Activated CD4-positive, alpha-beta memory T cell treated with anti-CD3 and anti-CD28 coated beads, Interleukin-2, amount 10 ng/mL, durations not matched to agents 7 days and 5 days (primary cell): ENCODE measurements around the gene CFD. TPM values are rescaled to one million over a fixed set of nuclear protein-coding genes. Genes with fewer than 3 reads are reported as not detected.
A peak's percentile ranks its signal among the peaks of the same experiment; 100 is the strongest.
"Not testable (repeated sequence)": the region's sequence is repeated elsewhere in the genome, so short reads cannot be mapped to it uniquely, and the experiment has no call there.

Experiments
- CTCF ChIA-PET: fragments of 350-600 bp; sonication (Branson Sonifier 250); formaldehyde crosslinking; loops from one replicate; lab custom pipeline; 2021; ENCODE audit warnings: antibody characterized with exemption, inconsistent platforms; lab: Charles Lee
- POLR2A ChIA-PET: fragments of 350-600 bp; sonication (Branson Sonifier 250); formaldehyde crosslinking; loops from one replicate; lab custom pipeline; 2021; ENCODE audit warnings: antibody characterized with exemption; lab: Charles Lee
- DNase-seq: peaks from one replicate; pipeline ENCODE4 v3.0.0-alpha.2; 2020
- H3K27ac Mint-ChIP-seq: one replicate; pipeline ENCODE4 v1.8.0; 2021; ENCODE audit warnings: mild to moderate bottlenecking, mixed read lengths
- H3K27me3 Mint-ChIP-seq: one replicate; pipeline ENCODE4 v1.8.0; 2021; ENCODE audit warnings: mixed read lengths
- H3K36me3 Mint-ChIP-seq: one replicate; pipeline ENCODE4 v1.8.0; 2021; ENCODE audit warnings: low read depth, mixed read lengths
- H3K4me1 Mint-ChIP-seq: one replicate; pipeline ENCODE4 v1.8.0; 2021; ENCODE audit warnings: mixed read lengths
- H3K4me3 Mint-ChIP-seq: one replicate; pipeline ENCODE4 v1.8.0; 2021; ENCODE audit warnings: mild to moderate bottlenecking, mixed read lengths
- H3K9me3 Mint-ChIP-seq: one replicate; pipeline ENCODE4 v1.8.0; 2021; ENCODE audit warnings: mixed read lengths
- total RNA-seq, 2 experiments: library from RNA; stranded (reverse); gene quantifications; one replicate each; pipeline ENCODE4 v1.2.3, GENCODE V29; 2021

The CFD gene
- total RNA-seq, 2 experiments from 2014 or later, result 0.78 to 1.6 TPM

GRCh38 chr19:850221-850978, 9.1 kb upstream of the CFD start:
- POLR2A ChIA-PET, result no interaction called here
- H3K36me3 Mint-ChIP-seq, result no peaks in the 10 kb centered on the region
- CTCF ChIA-PET, result interaction anchor here (0.6 kb wide), 1 partner anchor 125 kb away, joined by 4 read pairs; no protein-coding TSS in a partner anchor
- no peak overlapping the region for H3K4me3 Mint-ChIP-seq
- no peak overlapping the region for H3K27ac Mint-ChIP-seq
- H3K4me1 Mint-ChIP-seq, result no peaks in the 10 kb centered on the region
- H3K27me3 Mint-ChIP-seq, result peaks cover 14% of the 10 kb centered on the region
- no peak for DNase-seq
- H3K9me3 Mint-ChIP-seq, result no peaks in the 10 kb centered on the region

GRCh38 chr19:850979-851335, 8.5 kb upstream of the CFD start:
- Mint-ChIP-seq H3K4me3 (no peak overlapping the region), H3K27me3 (peaks cover 10% of the 10 kb centered on the region), H3K4me1 (no peaks in the 10 kb centered on the region), H3K27ac (no peak overlapping the region), H3K9me3 (no peaks in the 10 kb centered on the region), H3K36me3 (no peaks in the 10 kb centered on the region)
- DNase-seq, result no peak
- CTCF ChIA-PET, result no interaction called here
- POLR2A ChIA-PET, result no interaction called here

GRCh38 chr19:852136-853013, 7.1 kb upstream of the CFD start, which contains the start of gene ELANE:
Gene ELANE (plus strand): TSS chr19:852303. CDS start chr19:852329, 26 bp downstream.
- no peak within 1 kb of the TSS for H3K27ac Mint-ChIP-seq
- H3K27me3 Mint-ChIP-seq, result peaks cover 6% of the 10 kb centered on the region
- no peaks in the 10 kb centered on the region for H3K9me3 Mint-ChIP-seq
- H3K4me1 Mint-ChIP-seq, result peaks cover 2% of the 10 kb centered on the region
- DNase-seq, result no peak
- no peaks in the 10 kb centered on the region for H3K36me3 Mint-ChIP-seq
- POLR2A ChIA-PET, result no interaction called here
- no peak within 1 kb of the TSS for H3K4me3 Mint-ChIP-seq
- CTCF ChIA-PET, result no interaction called here

DNA sequence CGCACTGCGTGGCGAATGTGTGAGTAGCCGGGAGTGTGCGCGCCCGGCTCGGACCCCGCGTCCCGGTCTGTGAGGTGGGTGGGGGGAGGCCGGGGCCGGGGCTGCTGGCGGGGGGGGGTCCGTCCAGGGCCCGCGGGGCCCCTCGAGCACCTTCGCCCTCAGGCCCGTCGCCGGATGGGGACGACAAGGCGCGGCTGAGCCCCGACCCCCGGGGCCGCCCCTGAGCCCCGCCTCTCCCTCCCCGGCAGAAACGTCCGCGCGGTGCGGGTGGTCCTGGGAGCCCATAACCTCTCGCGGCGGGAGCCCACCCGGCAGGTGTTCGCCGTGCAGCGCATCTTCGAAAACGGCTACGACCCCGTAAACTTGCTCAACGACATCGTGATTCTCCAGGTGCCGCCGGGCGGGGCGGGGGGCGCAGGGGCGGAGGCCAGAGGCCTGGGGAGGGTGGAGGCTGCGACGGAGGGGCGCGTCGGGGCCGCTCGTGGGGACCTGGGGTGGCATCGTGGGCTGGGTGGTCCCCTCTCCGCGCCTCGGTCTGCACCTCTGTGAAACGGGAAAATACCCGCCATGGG, 6.4 kb upstream of the CFD start:
- Mint-ChIP-seq H3K9me3 (no peaks in the 10 kb centered on the region), H3K36me3 (no peaks in the 10 kb centered on the region), H3K27me3 (peaks cover 8% of the 10 kb centered on the region), H3K27ac (no peak overlapping the region), H3K4me1 (peaks cover 5% of the 10 kb centered on the region), H3K4me3 (no peak overlapping the region)
- ChIA-PET POLR2A (no interaction called here), CTCF (no interaction called here)
- DNase-seq, result no peak

DNA sequence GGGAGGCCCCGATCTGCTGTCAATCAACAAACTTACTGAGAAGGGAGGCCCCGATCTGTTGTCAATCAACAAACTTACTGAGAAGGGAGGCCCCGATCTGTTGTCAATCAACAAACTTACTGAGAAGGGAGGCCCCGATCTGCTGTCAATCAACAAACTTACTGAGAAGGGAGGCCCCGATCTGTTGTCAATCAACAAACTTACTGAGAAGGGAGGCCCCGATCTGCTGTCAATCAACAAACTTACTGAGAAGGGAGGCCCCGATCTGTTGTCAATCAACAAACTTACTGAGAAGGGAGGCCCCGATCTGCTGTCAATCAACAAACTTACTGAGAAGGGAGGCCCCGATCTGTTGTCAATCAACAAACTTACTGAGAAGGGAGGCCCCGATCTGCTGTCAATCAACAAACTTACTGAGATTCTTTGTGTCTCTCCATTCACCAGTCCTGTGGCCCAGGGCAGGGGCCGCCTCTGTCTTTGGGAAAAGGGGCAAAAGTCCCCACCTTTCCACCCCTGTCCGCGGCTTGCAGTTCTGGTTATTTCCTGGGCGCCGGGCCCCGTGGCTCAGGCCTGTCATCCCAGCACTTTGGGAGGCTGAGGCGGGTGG, 5.7 kb upstream of the CFD start:
- H3K27ac Mint-ChIP-seq, H3K27me3 Mint-ChIP-seq, H3K36me3 Mint-ChIP-seq, H3K4me3 Mint-ChIP-seq, POLR2A ChIA-PET, H3K9me3 Mint-ChIP-seq, DNase-seq, H3K4me1 Mint-ChIP-seq: not testable (repeated sequence)
- CTCF ChIA-PET, result interaction anchor here (0.6 kb wide), 1 partner anchor 52 kb away, joined by 3 read pairs; no protein-coding TSS in a partner anchor

GRCh38 chr19:854549-854948, 4.9 kb upstream of the CFD start:
- DNase-seq, result no peak
- Mint-ChIP-seq H3K27me3 (peaks cover 8% of the 10 kb centered on the region), H3K36me3 (no peaks in the 10 kb centered on the region), H3K27ac (no peak overlapping the region), H3K9me3 (no peaks in the 10 kb centered on the region), H3K4me3 (no peak overlapping the region), H3K4me1 (peaks cover 7% of the 10 kb centered on the region)
- POLR2A ChIA-PET, result interaction anchor here (0.8 kb wide), 1 partner anchor 9 kb away, joined by 6 read pairs; no protein-coding TSS in a partner anchor
- CTCF ChIA-PET, result interaction anchor here (0.6 kb wide), 1 partner anchor 51 kb away, joined by 3 read pairs; no protein-coding TSS in a partner anchor

GRCh38 chr19:855142-855541, 4.3 kb upstream of the CFD start:
- no peak for DNase-seq
- H3K27me3 Mint-ChIP-seq, result peaks cover 14% of the 10 kb centered on the region

GRCh38 chr19:855566-856120, 3.8 kb upstream of the CFD start:
- no peaks in the 10 kb centered on the region for H3K9me3 Mint-ChIP-seq
- no peak overlapping the region for H3K4me3 Mint-ChIP-seq
- H3K36me3 Mint-ChIP-seq, result no peaks in the 10 kb centered on the region
- no peak for DNase-seq
- H3K27me3 Mint-ChIP-seq, result peaks cover 14% of the 10 kb centered on the region
- peaks cover 7% of the 10 kb centered on the region for H3K4me1 Mint-ChIP-seq
- ChIA-PET CTCF (interaction anchor here (0.8 to 1.2 kb wide), 4 partner anchors 18 to 185 kb away, joined by 3 to 5 read pairs (median 4); partner anchors contain the start of gene WDR18), POLR2A (no interaction called here)
- no peak overlapping the region for H3K27ac Mint-ChIP-seq

More at GRCh38 chr19:855142-855541, 4.3 kb upstream of the CFD start:
- H3K36me3 Mint-ChIP-seq, result no peaks in the 10 kb centered on the region
- H3K4me3 Mint-ChIP-seq, result no peak overlapping the region
- H3K27ac Mint-ChIP-seq, result no peak overlapping the region
- H3K4me1 Mint-ChIP-seq, result peaks cover 7% of the 10 kb centered on the region
- H3K9me3 Mint-ChIP-seq, result no peaks in the 10 kb centered on the region
- ChIA-PET CTCF (interaction anchor here (0.8 to 1.1 kb wide), 2 partner anchors 129 to 186 kb away, joined by 3 to 4 read pairs; partner anchors contain the start of gene WDR18), POLR2A (no interaction called here)

- Mint-ChIP-seq H3K4me3 (no peak overlapping the region), H3K27me3 (peaks cover 14% of the 10 kb centered on the region), H3K9me3 (no peaks in the 10 kb centered on the region), H3K36me3 (no peaks in the 10 kb centered on the region), H3K27ac (no peak overlapping the region), H3K4me1 (peaks cover 16% of the 10 kb centered on the region)
- ChIA-PET CTCF (interaction anchor here (0.9 kb wide), 1 partner anchor 126 kb away, joined by 5 read pairs; the partner anchor contains the start of gene WDR18), POLR2A (interaction anchor here (1.5 kb wide), 1 partner anchor 63 kb away, joined by 4 read pairs; no protein-coding TSS in a partner anchor)
- no peak for DNase-seq
Observed at GRCh38 chr19:858284-858683, 1.2 kb upstream of the CFD start.

- H3K36me3 Mint-ChIP-seq, result no peaks in the 10 kb centered on the region
- peaks cover 25% of the 10 kb centered on the region for H3K4me1 Mint-ChIP-seq
- H3K9me3 Mint-ChIP-seq, result no peaks in the 10 kb centered on the region
- DNase-seq, result no peak
- H3K27me3 Mint-ChIP-seq, result peaks cover 12% of the 10 kb centered on the region
- POLR2A ChIA-PET, result no interaction called here
- CTCF ChIA-PET, result interaction anchor here (0.6 kb wide), 1 partner anchor 204 kb away, joined by 3 read pairs; no protein-coding TSS in a partner anchor
- H3K27ac Mint-ChIP-seq, result no peak overlapping the region
- no peak overlapping the region for H3K4me3 Mint-ChIP-seq
Observed at GRCh38 chr19:861141-861755, 1.8 kb downstream of the CFD start.

DNA sequence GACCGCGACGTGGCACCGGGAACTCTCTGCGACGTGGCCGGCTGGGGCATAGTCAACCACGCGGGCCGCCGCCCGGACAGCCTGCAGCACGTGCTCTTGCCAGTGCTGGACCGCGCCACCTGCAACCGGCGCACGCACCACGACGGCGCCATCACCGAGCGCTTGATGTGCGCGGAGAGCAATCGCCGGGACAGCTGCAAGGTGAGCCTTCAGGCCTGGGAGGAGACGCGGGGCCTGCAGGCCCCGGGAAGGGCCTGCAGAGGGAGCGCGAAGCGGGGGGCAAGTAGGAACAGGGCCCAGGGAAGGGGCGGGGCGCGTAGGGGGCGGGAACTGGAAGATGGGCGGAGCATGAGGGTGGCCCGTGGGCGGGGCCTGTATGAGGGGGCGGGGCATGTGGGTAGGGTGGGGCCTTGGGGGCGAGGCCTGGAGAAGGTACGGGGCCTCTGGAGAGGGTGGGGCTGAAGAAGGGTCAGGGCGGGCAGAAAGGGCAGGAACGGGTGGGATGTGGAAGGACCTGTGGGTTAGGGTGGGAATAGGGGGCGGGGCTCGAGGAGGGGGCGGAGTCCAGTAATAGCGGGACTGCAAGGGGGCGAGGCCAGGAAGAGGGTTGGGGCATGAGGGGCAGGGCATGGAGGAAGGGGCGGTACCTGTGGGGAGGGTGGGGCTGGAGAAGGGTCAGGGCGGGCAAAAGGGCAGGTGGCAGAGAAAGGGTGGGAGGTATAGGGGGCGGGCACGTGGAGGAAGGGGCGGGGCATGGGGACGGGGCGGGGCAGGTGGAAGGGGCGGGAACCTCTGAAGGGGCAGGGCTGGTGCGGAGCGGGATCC, 2.5 kb downstream of the CFD start:
- no peak overlapping the region for H3K4me3 Mint-ChIP-seq
- ChIA-PET CTCF (interaction anchor here (0.6 to 2.8 kb wide), 5 partner anchors 46 to 382 kb away, joined by 3 to 35 read pairs (median 6); partner anchors contain the start of genes KISS1R and R3HDM4), POLR2A (interaction anchor here (1.9 to 3.5 kb wide), 3 partner anchors 47 to 407 kb away, joined by 6 to 17 read pairs (median 15); partner anchors contain the start of gene CIRBP)
- H3K27me3 Mint-ChIP-seq, result peaks cover 12% of the 10 kb centered on the region
- no peaks in the 10 kb centered on the region for H3K9me3 Mint-ChIP-seq
- H3K36me3 Mint-ChIP-seq, result no peaks in the 10 kb centered on the region
- H3K27ac Mint-ChIP-seq, result peak overlapping the region; percentile 55
- peaks cover 25% of the 10 kb centered on the region for H3K4me1 Mint-ChIP-seq
- DNase-seq, result peak; percentile 78
